Hepatic stellate cell (primary cell): Measurements from ENCODE around the gene CCDC144A.
"Not testable (repeated sequence)": the region's sequence is repeated elsewhere in the genome, so short reads cannot be mapped to it uniquely, and the experiment has no call there.

Source experiments
- DNase-seq: peaks from one replicate; pipeline ENCODE4 v3.0.0; 2011; ENCODE audit warnings: low spot score

Gene CCDC144A

GRCh38 chr17:16818340-16818739, 128.3 kb downstream of the CCDC144A start:
- no peak for DNase-seq

- DNase-seq: no peak
Observed at GRCh38 chr17:16818821-16819683, 129.0 kb downstream of the CCDC144A start.

- DNase-seq: no peak
Observed at GRCh38 chr17:16820161-16820877, 130.3 kb downstream of the CCDC144A start.

- no peak for DNase-seq
Observed at GRCh38 chr17:16820979-16821543, 131.0 kb downstream of the CCDC144A start.

GRCh38 chr17:16822133-16822532, 132.1 kb downstream of the CCDC144A start:
- DNase-seq: not testable (repeated sequence)

GRCh38 chr17:16823768-16824406, 133.8 kb downstream of the CCDC144A start:
- not testable (repeated sequence) for DNase-seq
